ENCODE results near the gene HOXA6.

HOXA6 gene

GRCh38 chr7:27107391-27108381 lies 39.9 kb downstream of the HOXA6 start:
- no peak for DNase-seq

- DNase-seq = no peak
These were observed 40.7 kb downstream of the HOXA6 start for GRCh38 chr7:27106901-27107240.

- DNase-seq = no peak
These were observed 41.2 kb downstream of the HOXA6 start for GRCh38 chr7:27106181-27106900.

GRCh38 chr7:27105301-27106031 lies 42.1 kb downstream of the HOXA6 start:
- no peak for DNase-seq

- DNase-seq = no peak
These were observed 43.1 kb downstream of the HOXA6 start for GRCh38 chr7:27104341-27105058.

GRCh38 chr7:27103489-27104226 lies 43.9 kb downstream of the HOXA6 start:
- no peak for DNase-seq

- DNase-seq = no peak
These were observed 44.8 kb downstream of the HOXA6 start, which contains the start of gene HOXA2 for GRCh38 chr7:27102581-27103442. Gene HOXA2 (minus strand): TSS chr7:27102683. CDS start chr7:27102500, 183 bp downstream.

GRCh38 chr7:27101957-27102580 lies 45.5 kb downstream of the HOXA6 start:
- no peak for DNase-seq

- no peak for DNase-seq
These were observed 46.2 kb downstream of the HOXA6 start for GRCh38 chr7:27101171-27101956.

- no peak for DNase-seq
These were observed 46.8 kb downstream of the HOXA6 start for GRCh38 chr7:27100694-27101170.

- DNase-seq = no peak
These were observed 47.9 kb downstream of the HOXA6 start for GRCh38 chr7:27099453-27100370.

GRCh38 chr7:27098578-27099451 lies 48.8 kb downstream of the HOXA6 start:
- peak; percentile 63 for DNase-seq

GRCh38 chr7:27097686-27098577 lies 49.6 kb downstream of the HOXA6 start:
- no peak for DNase-seq

GRCh38 chr7:27096768-27097514 lies 50.6 kb downstream of the HOXA6 start:
- DNase-seq = peak; percentile 70
